ENCODE measurements around the gene ZBTB42. TPM values are rescaled to one million over a fixed set of nuclear protein-coding genes. Genes with fewer than 3 reads are reported as not detected.

Gene ZBTB42
- total RNA-seq, 1 experiment from 2014 or later, result 6.1 TPM

DNA sequence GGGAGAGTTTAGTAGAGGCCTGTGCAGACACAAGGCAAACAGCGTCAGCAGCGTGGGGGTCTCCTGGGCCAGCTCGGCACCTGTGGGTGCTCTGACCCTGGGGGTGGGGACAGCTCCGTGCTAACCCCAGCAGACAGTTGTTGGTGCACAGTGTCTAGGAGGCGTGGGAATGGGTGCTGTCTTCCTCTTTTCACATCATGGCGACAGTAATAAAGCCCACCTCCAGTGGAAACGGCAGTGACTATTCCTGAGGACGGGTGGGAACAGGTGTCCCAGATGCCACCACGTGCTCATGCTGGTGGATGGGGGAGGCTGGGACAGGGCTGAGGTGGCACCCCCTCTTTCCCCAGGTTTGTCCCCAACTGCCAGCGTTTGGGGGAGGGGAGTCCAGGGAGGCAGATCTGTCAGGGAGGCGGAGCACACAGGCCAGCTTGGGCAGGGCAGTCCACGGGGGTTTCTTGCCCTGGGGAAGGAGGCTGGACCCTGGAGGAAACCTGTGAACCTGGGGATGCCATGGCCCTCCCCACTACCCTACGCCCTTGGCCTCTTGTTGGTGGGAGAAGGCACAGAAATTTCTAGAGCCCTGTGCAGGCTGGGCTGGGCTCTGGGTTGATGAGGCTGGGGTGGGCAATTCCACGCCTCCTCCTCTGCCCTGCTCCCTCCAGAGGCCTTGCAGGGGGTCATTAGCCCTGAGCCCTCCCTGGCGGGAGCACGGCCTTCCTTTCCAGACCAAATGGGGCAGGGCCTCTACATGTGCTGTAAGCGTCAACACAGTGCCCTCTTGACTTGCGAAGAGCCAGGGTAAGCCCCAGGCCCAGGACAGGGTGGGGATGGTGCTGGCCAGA is 3.8 kb downstream of the ZBTB42 start:
- H3K14ac ChIP-seq (ENCODE audit: insufficient read depth, low read length), result no peak overlapping the region
- no peaks in the 10 kb centered on the region for H3K9me3 ChIP-seq (ENCODE audit: control insufficient read depth, low read depth, low read length)
- no peak overlapping the region for H3K9ac ChIP-seq (ENCODE audit: extremely low read depth, insufficient read length, low read length)
- Mint-ChIP-seq H3K4me3 (no peak overlapping the region; a peak in 1 of 5 replicates), H3K27me3 (ENCODE audit: low read depth) (peaks cover 49% of the 10 kb centered on the region), H3K27ac (no peak overlapping the region), H3K9me3 (peaks cover 4 to 5% of the 10 kb centered on the region in 2 experiments; a peak in 4 of 5 replicates), H3K4me1 (peaks cover 2 to 4% of the 10 kb centered on the region in 2 experiments), H3K36me3 (ENCODE audit: insufficient read depth in 1 of 3, low read depth in 3 of 3) (peaks cover 0 to 4% (median 0%) of the 10 kb centered on the region in 3 experiments; a peak in 3 of 7 replicates)
- no peak overlapping the region for H3K27ac ChIP-seq (ENCODE audit: insufficient read length, low read depth, low read length)
- TF ChIP-seq, protein P1, sequence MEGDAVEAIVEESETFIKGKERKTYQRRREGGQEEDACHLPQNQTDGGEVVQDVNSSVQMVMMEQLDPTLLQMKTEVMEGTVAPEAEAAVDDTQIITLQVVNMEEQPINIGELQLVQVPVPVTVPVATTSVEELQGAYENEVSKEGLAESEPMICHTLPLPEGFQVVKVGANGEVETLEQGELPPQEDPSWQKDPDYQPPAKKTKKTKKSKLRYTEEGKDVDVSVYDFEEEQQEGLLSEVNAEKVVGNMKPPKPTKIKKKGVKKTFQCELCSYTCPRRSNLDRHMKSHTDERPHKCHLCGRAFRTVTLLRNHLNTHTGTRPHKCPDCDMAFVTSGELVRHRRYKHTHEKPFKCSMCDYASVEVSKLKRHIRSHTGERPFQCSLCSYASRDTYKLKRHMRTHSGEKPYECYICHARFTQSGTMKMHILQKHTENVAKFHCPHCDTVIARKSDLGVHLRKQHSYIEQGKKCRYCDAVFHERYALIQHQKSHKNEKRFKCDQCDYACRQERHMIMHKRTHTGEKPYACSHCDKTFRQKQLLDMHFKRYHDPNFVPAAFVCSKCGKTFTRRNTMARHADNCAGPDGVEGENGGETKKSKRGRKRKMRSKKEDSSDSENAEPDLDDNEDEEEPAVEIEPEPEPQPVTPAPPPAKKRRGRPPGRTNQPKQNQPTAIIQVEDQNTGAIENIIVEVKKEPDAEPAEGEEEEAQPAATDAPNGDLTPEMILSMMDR (conservative IDR thresholded peaks at IDR 0.05), result no peak
- H2AK5ac ChIP-seq (ENCODE audit: insufficient read length, low read length), result no peak overlapping the region
- no peak overlapping the region for H4K5ac ChIP-seq (ENCODE audit: insufficient read length, low read depth, low read length)
- H2BK15ac ChIP-seq (ENCODE audit: low read depth, low read length), result no peak overlapping the region
- no peak overlapping the region for H3K23ac ChIP-seq (ENCODE audit: insufficient read length, low read depth, low read length)
- WGBS (ENCODE audit: extremely low coverage, insufficient read length, low lambda C conversion rate), result no CpG with 5 or more reads among the region's 18 CpGs
- H2BK5ac ChIP-seq (ENCODE audit: insufficient read length, low read length), result no peak overlapping the region
- peaks cover 11% of the 10 kb centered on the region for H3K23me2 ChIP-seq (ENCODE audit: insufficient read length, low read depth, low read length, poor library complexity, severe bottlenecking)
- peaks cover 16% of the 10 kb centered on the region; the same call in 1 of the 2 replicates for H3K27me3 ChIP-seq (ENCODE audit: insufficient read depth, low read length)
- H3K18ac ChIP-seq (ENCODE audit: insufficient read length, low read depth, low read length), result no peak overlapping the region
- H2BK120ac ChIP-seq (ENCODE audit: low read depth, low read length, poor library complexity, severe bottlenecking), result no peak overlapping the region
- no peaks in the 10 kb centered on the region for H3K79me2 ChIP-seq (ENCODE audit: insufficient read depth, low read length)
- H3K4ac ChIP-seq (ENCODE audit: low read depth, low read length), result no peak overlapping the region
- H2BK12ac ChIP-seq (ENCODE audit: insufficient read length, low read depth, low read length), result no peak overlapping the region
- H3K4me2 ChIP-seq (ENCODE audit: insufficient read depth, insufficient read length, low read length), result no peak overlapping the region
- no peak overlapping the region for H4K91ac ChIP-seq (ENCODE audit: insufficient read length, low read depth, low read length)
- H4K20me1 ChIP-seq (ENCODE audit: control insufficient read depth, insufficient read depth, insufficient read length), result no peaks in the 10 kb centered on the region
- H2AFZ ChIP-seq (ENCODE audit: low read length), result no peak overlapping the region
- H3K56ac ChIP-seq (ENCODE audit: insufficient read length, low read depth, low read length), result no peak overlapping the region
- H2BK20ac ChIP-seq (ENCODE audit: low read depth, low read length, poor library complexity, severe bottlenecking), result no peak overlapping the region
- H3T11ph ChIP-seq (ENCODE audit: low read length), result no peak overlapping the region
- H3K79me1 ChIP-seq (ENCODE audit: insufficient read depth, low read depth, low read length, poor library complexity, severe bottlenecking), result no peaks in the 10 kb centered on the region
- no peak for DNase-seq
- H4K8ac ChIP-seq (replicated peaks; ENCODE audit: insufficient read length, low read depth, low read length), result no peak overlapping the region
- H3K4me1 ChIP-seq (ENCODE audit: insufficient read depth, low read length), result no peaks in the 10 kb centered on the region
